Measurements from ENCODE around the gene CENPB.

GRCh38 chr20:3760655-3761348 lies 25.7 kb downstream of the CENPB start:
- no peak for TF ChIP-seq CTCF (IDR thresholded peaks at IDR 0.05)
- TF ChIP-seq POLR2A (IDR thresholded peaks at IDR 0.05) = no peak
